Measurements from ENCODE around the gene RDH14. TPM values are rescaled to one million over a fixed set of nuclear protein-coding genes. Genes with fewer than 3 reads are reported as not detected.

The RDH14 gene
- total RNA-seq, 1 donor from 2014 or later, result 18.7 TPM

GRCh38 chr2:18578033-18578432 lies 17.6 kb upstream of the RDH14 start:
- POLR2A ChIA-PET, result no interaction called here
- intact Hi-C loops (cut with micrococcal nuclease), result no loop called here
- Mint-ChIP-seq H3K36me3 (ENCODE audit: low read depth) (peaks cover 20% of the 10 kb centered on the region), H3K27me3 (no peaks in the 10 kb centered on the region), H3K27ac (no peak overlapping the region), H3K4me3 (no peak overlapping the region), H3K4me1 (no peaks in the 10 kb centered on the region), H3K9me3 (peaks cover 19% of the 10 kb centered on the region)
- CTCF ChIA-PET, result no interaction called here
- TF ChIP-seq, protein P1, sequence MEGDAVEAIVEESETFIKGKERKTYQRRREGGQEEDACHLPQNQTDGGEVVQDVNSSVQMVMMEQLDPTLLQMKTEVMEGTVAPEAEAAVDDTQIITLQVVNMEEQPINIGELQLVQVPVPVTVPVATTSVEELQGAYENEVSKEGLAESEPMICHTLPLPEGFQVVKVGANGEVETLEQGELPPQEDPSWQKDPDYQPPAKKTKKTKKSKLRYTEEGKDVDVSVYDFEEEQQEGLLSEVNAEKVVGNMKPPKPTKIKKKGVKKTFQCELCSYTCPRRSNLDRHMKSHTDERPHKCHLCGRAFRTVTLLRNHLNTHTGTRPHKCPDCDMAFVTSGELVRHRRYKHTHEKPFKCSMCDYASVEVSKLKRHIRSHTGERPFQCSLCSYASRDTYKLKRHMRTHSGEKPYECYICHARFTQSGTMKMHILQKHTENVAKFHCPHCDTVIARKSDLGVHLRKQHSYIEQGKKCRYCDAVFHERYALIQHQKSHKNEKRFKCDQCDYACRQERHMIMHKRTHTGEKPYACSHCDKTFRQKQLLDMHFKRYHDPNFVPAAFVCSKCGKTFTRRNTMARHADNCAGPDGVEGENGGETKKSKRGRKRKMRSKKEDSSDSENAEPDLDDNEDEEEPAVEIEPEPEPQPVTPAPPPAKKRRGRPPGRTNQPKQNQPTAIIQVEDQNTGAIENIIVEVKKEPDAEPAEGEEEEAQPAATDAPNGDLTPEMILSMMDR (IDR thresholded peaks at IDR 0.05), result no peak
- ATAC-seq (ENCODE audit: low read depth), result no peak
- DNase-seq, result no peak

GRCh38 chr2:18566145-18566769 lies 5.8 kb upstream of the RDH14 start:
- Mint-ChIP-seq H3K36me3 (ENCODE audit: low read depth) (peaks cover 31% of the 10 kb centered on the region), H3K4me1 (no peaks in the 10 kb centered on the region), H3K4me3 (no peak overlapping the region), H3K27me3 (no peaks in the 10 kb centered on the region), H3K9me3 (peaks cover 4% of the 10 kb centered on the region), H3K27ac (no peak overlapping the region)
- TF ChIP-seq, protein P1 (IDR thresholded peaks at IDR 0.05), result no peak
- DNase-seq (no peak), ATAC-seq (ENCODE audit: low read depth) (no peak)
- intact Hi-C loops (cut with micrococcal nuclease), result no loop called here
- POLR2A ChIA-PET, result no interaction called here
- CTCF ChIA-PET, result no interaction called here

DNA sequence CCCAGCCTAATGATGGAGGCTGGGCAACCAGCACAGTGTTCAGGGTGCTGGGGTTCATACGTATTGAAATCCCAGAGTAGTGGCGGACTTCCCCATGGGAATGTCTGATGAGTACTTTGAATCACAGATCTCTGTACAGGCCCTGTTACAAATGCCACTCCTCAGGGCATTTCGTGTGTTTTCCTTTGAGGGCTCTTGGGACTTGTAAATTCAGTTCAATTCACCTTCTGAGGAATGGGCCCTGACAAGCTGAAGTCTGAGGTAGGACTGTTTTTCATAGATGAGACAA lies 288 bp upstream of the RDH14 start:
- Mint-ChIP-seq H3K27me3 (no peaks in the 10 kb centered on the region), H3K27ac (peak overlapping the region; percentile 83), H3K9me3 (peaks cover 4% of the 10 kb centered on the region), H3K4me1 (peaks cover 32% of the 10 kb centered on the region), H3K36me3 (ENCODE audit: low read depth) (peaks cover 32% of the 10 kb centered on the region), H3K4me3 (peak overlapping the region; percentile 92)
- intact Hi-C loops (cut with micrococcal nuclease), result loop anchor here (1.0 to 5.0 kb wide), 6 partner anchors 788 to 1792 kb away; partner anchors contain the start of genes PUM2, TTC32 and WDR35
- CTCF ChIA-PET, result no interaction called here
- DNase-seq (no peak), ATAC-seq (ENCODE audit: low read depth) (no peak)
- POLR2A ChIA-PET, result interaction anchor here (0.7 to 3.4 kb wide), 6 partner anchors 8 to 1886 kb away, joined by 3 to 24 read pairs (median 4); partner anchors contain the start of genes LAPTM4A and RHOB
- TF ChIP-seq, protein P1 (IDR thresholded peaks at IDR 0.05), result no peak

DNA sequence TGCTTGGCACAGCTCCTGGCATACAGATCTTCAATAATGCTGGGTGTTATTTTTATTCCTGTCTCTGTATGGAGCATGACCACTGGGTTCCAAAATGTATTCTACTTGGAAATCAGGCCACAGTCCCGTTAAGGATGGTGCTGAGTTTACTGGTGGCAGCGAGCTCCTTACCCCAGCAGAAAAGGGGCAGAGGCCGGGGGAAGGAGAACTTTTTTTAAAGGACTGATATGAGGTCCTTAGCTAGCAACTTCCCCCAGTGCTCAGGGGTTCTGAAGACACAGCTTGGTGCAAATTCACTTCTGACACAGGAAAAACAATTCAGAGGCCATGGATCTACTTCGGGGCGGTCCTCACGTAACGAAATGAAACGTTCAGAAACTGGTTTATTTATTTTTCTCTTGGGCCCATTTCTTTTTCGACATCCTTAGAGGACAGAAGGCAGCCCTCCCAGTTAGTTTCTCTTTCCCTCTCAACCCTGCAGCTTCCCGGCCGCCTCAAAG lies 872 bp downstream of the RDH14 start:
- no peaks in the 10 kb centered on the region for H3K9me3 Mint-ChIP-seq
- peak overlapping the region; percentile 92 for H3K4me3 Mint-ChIP-seq
- no peaks in the 10 kb centered on the region for H3K27me3 Mint-ChIP-seq
- peaks cover 32% of the 10 kb centered on the region for H3K4me1 Mint-ChIP-seq
- H3K36me3 Mint-ChIP-seq (ENCODE audit: low read depth), result peaks cover 33% of the 10 kb centered on the region
- DNase-seq, result no peak
- intact Hi-C loops (cut with micrococcal nuclease), result loop anchor here (1.0 to 5.0 kb wide), 6 partner anchors 789 to 1793 kb away; partner anchors contain the start of genes PUM2, TTC32 and WDR35
- ChIA-PET POLR2A (interaction anchor here (0.6 to 3.4 kb wide), 7 partner anchors 7 to 1887 kb away, joined by 3 to 24 read pairs (median 3); partner anchors contain the start of gene RHOB), CTCF (interaction anchor here (1.0 to 1.3 kb wide), 3 partner anchors 10 to 191 kb away, joined by 3 to 4 read pairs (median 4); no protein-coding TSS in a partner anchor)
- H3K27ac Mint-ChIP-seq, result peak overlapping the region; percentile 91
- TF ChIP-seq, protein P1 (IDR thresholded peaks at IDR 0.05), result no peak
- no peak for ATAC-seq (ENCODE audit: low read depth)

DNA sequence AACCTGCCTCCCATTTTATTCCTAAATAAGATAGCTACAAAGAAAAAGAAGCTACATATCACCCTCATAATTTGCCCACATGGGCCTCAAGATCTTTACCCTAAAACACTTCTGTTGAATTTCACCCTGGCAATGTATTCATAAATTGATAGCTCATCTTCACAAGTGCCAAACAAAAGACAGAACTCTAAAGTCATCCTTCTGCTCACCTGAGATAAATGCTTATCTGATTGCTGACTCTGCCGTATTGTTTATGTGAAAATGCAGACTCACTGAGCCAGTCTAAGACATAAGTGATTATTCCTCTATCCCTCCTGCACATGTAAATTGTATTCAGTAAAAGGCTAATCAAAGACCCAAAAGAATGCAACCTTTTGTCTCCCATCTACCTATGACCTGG lies 2.0 kb downstream of the RDH14 start:
- H3K4me3 Mint-ChIP-seq, result no peak overlapping the region

More for the DNA sequence above, 2.0 kb downstream of the RDH14 start:
- H3K9me3 Mint-ChIP-seq, result no peaks in the 10 kb centered on the region
- H3K27ac Mint-ChIP-seq, result peak overlapping the region; percentile 91
- H3K27me3 Mint-ChIP-seq, result no peaks in the 10 kb centered on the region
- no peak for DNase-seq
- ChIA-PET CTCF (interaction anchor here (1.2 kb wide), 1 partner anchor 9 kb away, joined by 4 read pairs; no protein-coding TSS in a partner anchor), POLR2A (interaction anchor here (3.4 kb wide), 1 partner anchor 789 kb away, joined by 24 read pairs; no protein-coding TSS in a partner anchor)
- intact Hi-C loops (cut with micrococcal nuclease), result no loop called here
- TF ChIP-seq, protein P1 (IDR thresholded peaks at IDR 0.05), result no peak
- peaks cover 32% of the 10 kb centered on the region for H3K4me1 Mint-ChIP-seq
- H3K36me3 Mint-ChIP-seq (ENCODE audit: low read depth), result peaks cover 32% of the 10 kb centered on the region
- no peak for ATAC-seq (ENCODE audit: low read depth)
